K562 (cell line): ENCODE measurements around the gene FBXW12. TPM values are rescaled to one million over a fixed set of nuclear protein-coding genes. Genes with fewer than 3 reads are reported as not detected.

Experiments used
- ATAC-seq: fragments of 200-7000 bp; cut with Tn5 transposase; 3 replicates; pipeline ENCODE4 v1.9.1; 2020; ENCODE audit warnings: moderate library complexity
- BruUV-seq: library from RNA; stranded (reverse); fragments of 400-500 nt; replicated peaks from 2 replicates; lab custom pipeline; 2021; lab: Mats Ljungman, UMichigan
- CTCF ChIA-PET: fragments of 300-600 bp; formaldehyde crosslinking; extraction: SDS; loops from one replicate; lab custom pipeline; 2021; ENCODE audit warnings: low intra/inter-chr PET ratio; lab: Yijun Ruan, JAX
- POLR2A ChIA-PET: fragments of 300-600, 350-650 bp; sonication (Branson Sonifier 250); formaldehyde crosslinking; extraction: SDS; loops from one replicate; lab custom pipeline; 2021; ENCODE audit warnings: antibody characterized with exemption, inconsistent platforms; lab: Yijun Ruan, JAX
- DNase-seq, 4 experiments: peaks; one replicate each; pipeline versions ENCODE4 v3.0.0 to v3.0.0-alpha.2; 2011 to 2018; ENCODE audit warnings: low spot score in 3 of 4, mixed read lengths in 3 of 4; ENCODE audit errors: extremely low read depth in 1 of 4
- FAIRE-seq: peaks from 2 replicates; lab custom pipeline; 2011; peaks lifted over from hg19 to GRCh38; lab: Jason Lieb, UNC
- H2AFZ ChIP-seq: 2 replicates; pipeline ENCODE4 v1.6.0; 2011; ENCODE audit warnings: low read depth, low read length, control low read depth, inconsistent platforms
- H3K27ac ChIP-seq: fragments of 200-600 bp; 3 replicates; pipeline ENCODE4 v1.8.0; 2011; ENCODE audit warnings: low read depth, mild to moderate bottlenecking, control low read depth, inconsistent platforms, low read length, moderate library complexity, mixed read lengths; ENCODE audit errors: extremely low read depth
- H3K27me3 ChIP-seq, 2 experiments: fragments of 300-600 bp in 1 of 2; 2 replicates in 1 of 2; 3 replicates in 1 of 2; pipeline versions ENCODE4 v1.6.0 to v1.8.0; 2011; ENCODE audit warnings: inconsistent platforms in 2 of 2, low read length in 2 of 2, mild to moderate bottlenecking in 1 of 2, mixed read lengths in 1 of 2, moderate library complexity in 1 of 2; ENCODE audit not compliant: control insufficient read depth in 2 of 2, insufficient read depth in 2 of 2
- H3K36me3 ChIP-seq: fragments of 300-600 bp; 3 replicates; pipeline ENCODE4 v1.8.0; 2011; ENCODE audit warnings: mild to moderate bottlenecking, low read length, inconsistent platforms; ENCODE audit not compliant: control insufficient read depth, insufficient read depth
- H3K4me1 ChIP-seq, 2 experiments: fragments of 200-600 bp in 1 of 2; replicated peaks in 1 of 2; 2 replicates in 1 of 2; 3 replicates in 1 of 2; pipeline versions ENCODE4 v1.5.1 to v1.8.0; 2011; ENCODE audit warnings: inconsistent platforms in 2 of 2, low read length in 2 of 2, mild to moderate bottlenecking in 1 of 2, mixed read lengths in 1 of 2, moderate library complexity in 1 of 2; ENCODE audit not compliant: control insufficient read depth in 2 of 2, insufficient read depth in 2 of 2
- H3K4me2 ChIP-seq: 2 replicates; pipeline ENCODE4 v1.6.1; 2011; ENCODE audit warnings: low read length, control low read depth, inconsistent platforms, mixed read lengths; ENCODE audit not compliant: insufficient read depth
- H3K4me3 ChIP-seq: fragments of 200-600 bp; sonication (generic), shearing (Covaris generic); 2 replicates; pipeline ENCODE4 v1.5.1; 2016; ENCODE audit warnings: control low read depth, inconsistent platforms
- H3K79me2 ChIP-seq: fragments of 200-600 bp; 3 replicates; pipeline ENCODE4 v1.8.0; 2011; ENCODE audit warnings: low read length, inconsistent platforms; ENCODE audit not compliant: control insufficient read depth, insufficient read depth
- H3K9ac ChIP-seq, 2 experiments: 2 replicates each; pipeline versions ENCODE4 v1.6.0 to v1.6.1; 2011; ENCODE audit warnings: low read depth in 2 of 2, low read length in 2 of 2, control low read depth in 1 of 2, inconsistent platforms in 1 of 2, mild to moderate bottlenecking in 1 of 2, mixed read lengths in 1 of 2; ENCODE audit not compliant: insufficient read depth in 1 of 2
- H3K9me1 ChIP-seq: one replicate; pipeline ENCODE4 v1.6.0; 2011; ENCODE audit warnings: inconsistent platforms, mild to moderate bottlenecking, low read length, moderate library complexity; ENCODE audit not compliant: control insufficient read depth, insufficient read depth
- H3K9me3 ChIP-seq: replicated peaks from 2 replicates; pipeline ENCODE4 v1.5.1; 2011; ENCODE audit warnings: low read depth, low read length, inconsistent platforms; ENCODE audit not compliant: control insufficient read depth, insufficient read depth
- H4K20me1 ChIP-seq: replicated peaks from 2 replicates; pipeline ENCODE4 v1.6.1; 2011; ENCODE audit warnings: low read length, inconsistent platforms, mixed read lengths; ENCODE audit not compliant: control insufficient read depth, insufficient read depth
- ARNT ChIP-seq, 2 experiments: fragments of 450-650 bp; IDR thresholded peaks; 2 replicates each; pipeline ENCODE4 v1.6.1; 2016; ENCODE audit warnings: mild to moderate bottlenecking in 1 of 2
- COPS2 ChIP-seq: fragments of 450-650 bp; conservative IDR thresholded peaks from 2 replicates; pipeline ENCODE4 v1.6.1; 2016; ENCODE audit warnings: mild to moderate bottlenecking, moderate library complexity
- ELF1 ChIP-seq: fragments of 200-800 bp; sonication (Bioruptor generic); IDR thresholded peaks from 2 replicates; pipeline ENCODE4 v1.6.1; 2016; ENCODE audit warnings: missing genetic modification characterization, missing compliant biosample characterization
- KDM5B ChIP-seq: fragments of 200-600 bp; sonication (generic); IDR thresholded peaks from 2 replicates; pipeline ENCODE4 v1.6.1; 2012; ENCODE audit warnings: low read depth, mild to moderate bottlenecking, moderate library complexity, low read length, control low read depth, inconsistent platforms; ENCODE audit not compliant: insufficient replicate concordance
- MTA3 ChIP-seq: fragments of 450-650 bp; formaldehyde crosslinking; IDR thresholded peaks from 2 replicates; pipeline ENCODE4 v1.6.1; 2017; ENCODE audit warnings: mild to moderate bottlenecking, borderline replicate concordance
- PHB2 ChIP-seq: fragments of 450-650 bp; IDR thresholded peaks from 2 replicates; pipeline ENCODE4 v1.6.1; 2017; ENCODE audit warnings: low read depth
- POLR2AphosphoS5 ChIP-seq: IDR thresholded peaks from 2 replicates; pipeline ENCODE4 v1.6.1; 2011; ENCODE audit warnings: mild to moderate bottlenecking, low read depth, low read length, moderate library complexity; ENCODE audit not compliant: control insufficient read depth, insufficient read depth
- RBM22 ChIP-seq: fragments of 200-400 bp; formaldehyde crosslinking; IDR thresholded peaks from 2 replicates; pipeline ENCODE4 v1.6.1; 2018; ENCODE audit warnings: low read length, low read depth; ENCODE audit not compliant: poor library complexity, severe bottlenecking
- UBTF ChIP-seq, 2 experiments: IDR thresholded peaks; 2 replicates each; pipeline ENCODE4 v1.6.1; 2012; ENCODE audit warnings: improper control_type of control experiment in 2 of 2, low read depth in 2 of 2, low read length in 2 of 2, borderline replicate concordance in 1 of 2
- ZBTB12 ChIP-seq: fragments of 250-450 bp; sonication (Bioruptor Pico); IDR thresholded peaks from 2 replicates; pipeline ENCODE4 v1.4.0; 2020
- ZNF316 ChIP-seq: fragments of 450-650 bp; IDR thresholded peaks from 2 replicates; pipeline ENCODE4 v1.6.1; 2016
- ZNF431 ChIP-seq: sonication (generic); formaldehyde crosslinking; IDR thresholded peaks from 2 replicates; pipeline ENCODE4 v1.8.0; 2022; ENCODE audit warnings: mild to moderate bottlenecking, missing genetic modification reagents
- WGBS: fragments of 100-300 bp; shearing (Covaris generic); methylation state at CpG from one replicate; pipeline ENCODE4 v1.1.6; 2016; ENCODE audit warnings: low coverage, mixed read lengths; ENCODE audit not compliant: insufficient coverage; ENCODE audit errors: missing lambda C conversion rate; 5-methylcytosine and 5-hydroxymethylcytosine counted together
- in situ Hi-C: fragments of 300-500 bp; cut with MboI; formaldehyde crosslinking; loops from 4 replicates; pipeline ENCODE4 v1.15.0; 2018; ENCODE audit warnings: inconsistent platforms, mixed read lengths
- intact Hi-C: fragments of 100-400 bp; cut with micrococcal nuclease; formaldehyde crosslinking; loops from 2 replicates; pipeline ENCODE4 v1.14.2; 2022
- polyA plus RNA-seq, 8 experiments: library from polyadenylated mRNA; depleted of rRNA in 4 of 8; stranded (reverse) in 5 of 8; unstranded in 3 of 8; fragments of >200 nt; fragmentation: Nextera tagmentation in 2 of 8; fragmentation: Illumina TruSeq in 1 of 8; extraction: Ambion mirVana in 2 of 8; extraction: Trizol in 1 of 8; gene quantifications; 2 replicates each; pipeline versions ENCODE4 v1.2.1 to v1.2.3, GENCODE V29; 2011 to 2014; ENCODE audit warnings: inconsistent platforms in 1 of 8, missing spikeins in 1 of 8
- total RNA-seq, 7 experiments: library from RNA; depleted of rRNA in 6 of 7; stranded (reverse); fragments of >200 nt in 6 of 7; fragmentation: Illumina TruSeq in 2 of 7; extraction: Trizol in 2 of 7; gene quantifications; 2 replicates each; pipeline versions ENCODE4 v1.2.1 to v1.2.3, GENCODE V29; 2011 to 2021; ENCODE audit warnings: low replicate concordance in 1 of 7
- TF ChIP-seq, protein P1 (sequence below), 2 experiments: fragments of 450-650 bp; IDR thresholded peaks; 2 replicates each; pipeline ENCODE4 v1.6.1; 2018; ENCODE audit warnings: mild to moderate bottlenecking in 2 of 2, low read depth in 1 of 2; ENCODE audit not compliant: partially characterized antibody in 2 of 2
- TF ChIP-seq, protein P2 (sequence below): sonication (generic); formaldehyde crosslinking; IDR thresholded peaks from 2 replicates; pipeline ENCODE4 v1.5.0; 2020; ENCODE audit warnings: missing genetic modification reagents

FBXW12 gene
- total and polyA plus RNA-seq, 9 of the 15 experiments (the other 6 are each of a cell fraction or from before 2014, with no cell fraction given), result 0.04 to 0.07 (median 0.06) TPM; not detected in 6

- BruUV-seq, result no TSS peak
- Histone ChIP-seq H4K20me1 (no peaks in the 10 kb centered on the region), H3K9me1 (no peaks in the 10 kb centered on the region), H3K4me2 (no peak overlapping the region), H3K79me2 (no peaks in the 10 kb centered on the region), H3K9me3 (no peaks in the 10 kb centered on the region), H2AFZ (no peak overlapping the region), H3K27ac (no peak overlapping the region), H3K9ac (0 out of 4 replicates have a peak overlapping the region, but pooled peaks of 1 of the 2 experiments have one; percentile 13), H3K4me1 (peaks cover 0 to 5% of the 10 kb centered on the region in 2 experiments; a peak in 2 of 5 replicates), H3K27me3 (no peaks in the 10 kb centered on the region), H3K4me3 (no peak overlapping the region), H3K36me3 (no peaks in the 10 kb centered on the region)
- 35% methylated on average over 4 of the region's 14 CpGs for WGBS
- ChIA-PET POLR2A (no interaction called here), CTCF (no interaction called here)
- intact Hi-C loops (no loop called here), in situ Hi-C loops (no loop called here)
- ATAC-seq (no peak), DNase-seq (no peak), FAIRE-seq (no peak)
- TF ChIP-seq KDM5B (no peak), RBM22 (no peak), PHB2 (no peak), MTA3 (no peak), POLR2AphosphoS5 (no peak), ZNF316 (no peak), ZNF431 (CRISPR knock-in tag) (no peak), UBTF (IDR thresholded peaks at IDR 0.05; ENCODE audit: borderline replicate concordance in 1 of 2, low read depth in 2 of 2, low read length in 2 of 2) (no peak), ZBTB12 (CRISPR knock-in tag) (no peak), ARNT (IDR thresholded peaks at IDR 0.05) (no peak), ELF1 (tag) (no peak), COPS2 (no peak)
- TF ChIP-seq, protein P1, sequence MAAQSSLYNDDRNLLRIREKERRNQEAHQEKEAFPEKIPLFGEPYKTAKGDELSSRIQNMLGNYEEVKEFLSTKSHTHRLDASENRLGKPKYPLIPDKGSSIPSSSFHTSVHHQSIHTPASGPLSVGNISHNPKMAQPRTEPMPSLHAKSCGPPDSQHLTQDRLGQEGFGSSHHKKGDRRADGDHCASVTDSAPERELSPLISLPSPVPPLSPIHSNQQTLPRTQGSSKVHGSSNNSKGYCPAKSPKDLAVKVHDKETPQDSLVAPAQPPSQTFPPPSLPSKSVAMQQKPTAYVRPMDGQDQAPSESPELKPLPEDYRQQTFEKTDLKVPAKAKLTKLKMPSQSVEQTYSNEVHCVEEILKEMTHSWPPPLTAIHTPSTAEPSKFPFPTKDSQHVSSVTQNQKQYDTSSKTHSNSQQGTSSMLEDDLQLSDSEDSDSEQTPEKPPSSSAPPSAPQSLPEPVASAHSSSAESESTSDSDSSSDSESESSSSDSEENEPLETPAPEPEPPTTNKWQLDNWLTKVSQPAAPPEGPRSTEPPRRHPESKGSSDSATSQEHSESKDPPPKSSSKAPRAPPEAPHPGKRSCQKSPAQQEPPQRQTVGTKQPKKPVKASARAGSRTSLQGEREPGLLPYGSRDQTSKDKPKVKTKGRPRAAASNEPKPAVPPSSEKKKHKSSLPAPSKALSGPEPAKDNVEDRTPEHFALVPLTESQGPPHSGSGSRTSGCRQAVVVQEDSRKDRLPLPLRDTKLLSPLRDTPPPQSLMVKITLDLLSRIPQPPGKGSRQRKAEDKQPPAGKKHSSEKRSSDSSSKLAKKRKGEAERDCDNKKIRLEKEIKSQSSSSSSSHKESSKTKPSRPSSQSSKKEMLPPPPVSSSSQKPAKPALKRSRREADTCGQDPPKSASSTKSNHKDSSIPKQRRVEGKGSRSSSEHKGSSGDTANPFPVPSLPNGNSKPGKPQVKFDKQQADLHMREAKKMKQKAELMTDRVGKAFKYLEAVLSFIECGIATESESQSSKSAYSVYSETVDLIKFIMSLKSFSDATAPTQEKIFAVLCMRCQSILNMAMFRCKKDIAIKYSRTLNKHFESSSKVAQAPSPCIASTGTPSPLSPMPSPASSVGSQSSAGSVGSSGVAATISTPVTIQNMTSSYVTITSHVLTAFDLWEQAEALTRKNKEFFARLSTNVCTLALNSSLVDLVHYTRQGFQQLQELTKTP (IDR thresholded peaks at IDR 0.05; ENCODE audit: low read depth in 1 of 2, partially characterized antibody in 2 of 2), result no peak
- TF ChIP-seq, protein P2, sequence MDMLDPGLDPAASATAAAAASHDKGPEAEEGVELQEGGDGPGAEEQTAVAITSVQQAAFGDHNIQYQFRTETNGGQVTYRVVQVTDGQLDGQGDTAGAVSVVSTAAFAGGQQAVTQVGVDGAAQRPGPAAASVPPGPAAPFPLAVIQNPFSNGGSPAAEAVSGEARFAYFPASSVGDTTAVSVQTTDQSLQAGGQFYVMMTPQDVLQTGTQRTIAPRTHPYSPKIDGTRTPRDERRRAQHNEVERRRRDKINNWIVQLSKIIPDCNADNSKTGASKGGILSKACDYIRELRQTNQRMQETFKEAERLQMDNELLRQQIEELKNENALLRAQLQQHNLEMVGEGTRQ (CRISPR knock-in tag), result no peak
Observed at GRCh38 chr3:48417529-48418108, 45.6 kb downstream of the FBXW12 start.
